ENCODE results near the gene SDC1. TPM values are rescaled to one million over a fixed set of nuclear protein-coding genes. Genes with fewer than 3 reads are reported as not detected.

The SDC1 gene
- total RNA-seq, 4 donors from 2014 or later = 21.9 to 28.0 (median 24.7) TPM

- DNase-seq = no peak
- Histone ChIP-seq H3K4me1 (peaks cover 9 to 13% of the 10 kb centered on the region in 2 donors), H3K27ac (peak overlapping the region in 2 of 3 donors; percentile 27 to 59), H3K27me3 (no peaks in the 10 kb centered on the region), H3K4me3 (replicated peaks in 1 of 3) (no peak overlapping the region), H3K9me3 (no peaks in the 10 kb centered on the region), H3K36me3 (no peaks in the 10 kb centered on the region)
- TF ChIP-seq CTCF (IDR thresholded peaks at IDR 0.05) (no peak), POLR2A (IDR thresholded peaks at IDR 0.05) (no peak)
- 85 to 89% methylated on average over 3 of the region's 3 CpGs for WGBS, 2 donors
- intact Hi-C loops (cut with DNase I) = no loop called here
These were observed 68.1 kb downstream of the SDC1 start for GRCh38 chr2:20156836-20157192.

GRCh38 chr2:20156076-20156759, 68.7 kb downstream of the SDC1 start:
- no peaks in the 10 kb centered on the region for H3K36me3 ChIP-seq

DNA sequence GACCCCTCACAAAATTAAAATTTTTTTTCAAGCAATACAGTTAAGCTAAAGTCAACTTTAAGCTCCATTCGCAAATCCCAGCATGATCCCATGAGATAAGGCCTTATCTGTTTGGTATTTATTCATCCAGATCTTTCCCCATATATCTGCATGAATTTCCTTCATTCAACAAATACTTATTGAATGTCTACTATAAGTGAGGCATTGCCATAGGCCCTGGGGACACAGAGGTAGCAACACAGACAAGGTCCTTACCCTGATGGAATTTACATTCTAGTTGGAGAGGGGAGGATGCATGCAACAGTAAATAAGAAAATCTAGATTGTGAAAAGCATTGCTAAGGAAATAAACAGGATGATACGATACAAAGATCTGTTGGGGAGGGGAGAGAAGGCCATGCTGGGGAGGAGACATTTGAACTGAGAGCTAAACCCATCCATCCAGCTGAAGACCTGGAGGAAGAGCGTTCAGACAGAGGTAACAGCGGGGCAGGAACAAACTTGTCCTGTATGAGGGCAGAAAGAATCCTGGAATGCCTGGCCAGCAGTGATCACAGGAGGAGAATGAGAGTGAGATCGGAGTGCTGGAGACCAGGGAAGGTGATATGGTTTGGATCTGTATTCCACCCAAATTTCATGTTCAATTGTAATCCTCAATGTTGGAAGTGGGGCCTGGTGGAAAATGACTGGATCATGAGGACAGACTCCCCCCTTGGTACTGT, 71.6 kb downstream of the SDC1 start:
- peaks cover 14 to 32% of the 10 kb centered on the region in 2 donors for H3K4me1 ChIP-seq
- no peaks in the 10 kb centered on the region for H3K9me3 ChIP-seq
- no peaks in the 10 kb centered on the region for H3K27me3 ChIP-seq
- no peak overlapping the region for H3K4me3 ChIP-seq (replicated peaks in 1 of 3)
- H3K36me3 ChIP-seq = no peaks in the 10 kb centered on the region
- 84 to 88% methylated on average over 5 of the region's 5 CpGs for WGBS, 2 donors
- DNase-seq = no peak
- no peak overlapping the region for H3K27ac ChIP-seq
- TF ChIP-seq POLR2A (IDR thresholded peaks at IDR 0.05) (no peak), CTCF (IDR thresholded peaks at IDR 0.05) (no peak)
- intact Hi-C loops (cut with DNase I) = no loop called here

More at GRCh38 chr2:20156076-20156759, 68.7 kb downstream of the SDC1 start:
- Histone ChIP-seq H3K9me3 (no peaks in the 10 kb centered on the region), H3K4me3 (replicated peaks in 1 of 3) (no peak overlapping the region), H3K4me1 (peaks cover 9 to 13% of the 10 kb centered on the region in 2 donors), H3K27ac (peak overlapping the region in 1 of 3 donors; percentile 59), H3K27me3 (no peaks in the 10 kb centered on the region)
- 92 to 97% methylated on average over 3 of the region's 3 CpGs for WGBS, 2 donors
- intact Hi-C loops (cut with DNase I) = no loop called here
- no peak for DNase-seq
- TF ChIP-seq CTCF (IDR thresholded peaks at IDR 0.05) = no peak
- no peak for TF ChIP-seq POLR2A (IDR thresholded peaks at IDR 0.05)

- TF ChIP-seq POLR2A (IDR thresholded peaks at IDR 0.05) = no peak
- TF ChIP-seq CTCF (IDR thresholded peaks at IDR 0.05) = no peak
- H3K4me3 ChIP-seq (replicated peaks in 1 of 3) = no peak overlapping the region
- 72 to 82% methylated on average over 7 of the region's 7 CpGs for WGBS, 2 donors
- H3K4me1 ChIP-seq = peaks cover 5 to 26% of the 10 kb centered on the region in 2 donors
- no peak for DNase-seq
- no peak overlapping the region for H3K27ac ChIP-seq
- intact Hi-C loops (cut with DNase I) = no loop called here
- no peaks in the 10 kb centered on the region for H3K36me3 ChIP-seq
- no peaks in the 10 kb centered on the region for H3K9me3 ChIP-seq
- H3K27me3 ChIP-seq = no peaks in the 10 kb centered on the region
These were observed 73.9 kb downstream of the SDC1 start for GRCh38 chr2:20150806-20151571.

Small RNA genes lying within 50 kb of the gene (small RNA-seq; reads per million reads assigned to genes)
- gene RN7SL140P = not detected
- not detected for gene RNU6-961P
- not detected for gene RNU7-113P

Other genes starting within 250 kb of the SDC1 start
- gene WDR35, start 235.0 kb downstream of the SDC1 start, total RNA-seq = 10 to 100 TPM; 17.6 to 19.2 (median 18.1) TPM
- 1 to 10 TPM in 1 of 4 donors, under 1 TPM in 2, not detected in 1; 0.27 to 2.3 (median 0.33) TPM for gene MATN3, start 212.5 kb downstream of the SDC1 start, total RNA-seq
- 100 to 1,000 TPM; 159 to 300 (median 187) TPM for gene LAPTM4A, start 173.5 kb downstream of the SDC1 start, total RNA-seq
- gene PUM2, start 125.7 kb upstream of the SDC1 start, total RNA-seq = 100 to 1,000 TPM in 1 of 4 donors, 10 to 100 TPM in 3; 87.5 to 102 (median 91.8) TPM
- gene RHOB, start 221.9 kb upstream of the SDC1 start, total RNA-seq = 100 to 1,000 TPM; 238 to 381 (median 271) TPM

Measured in thyroid gland (tissue), 4 donors.